ENCODE results near the gene USP17L17.
"Not testable (repeated sequence)": the region's sequence is repeated elsewhere in the genome, so short reads cannot be mapped to it uniquely, and the experiment has no call there.

GRCh38 chr4:9219852-9220251 is 23.8 kb upstream of the USP17L17 start, which contains the start of gene USP17L12:
- TF ChIP-seq POLR2A, CTCF (IDR thresholded peaks at IDR 0.05): not testable (repeated sequence)
